T-cell (primary cell): Measurements from ENCODE around the gene OR56A5. TPM values are rescaled to one million over a fixed set of nuclear protein-coding genes. Genes with fewer than 3 reads are reported as not detected.
A peak's percentile ranks its signal among the peaks of the same experiment; 100 is the strongest.

Experiments
- ATAC-seq, 4 experiments: fragments of 200-7000 bp in 3 of 4; fragments of 150-1000 bp in 1 of 4; cut with Tn5 transposase; replicated peaks in 1 of 4; 1 replicate in 3 of 4; 2 replicates in 1 of 4; pipeline ENCODE4 v1.10.0; 2021; ENCODE audit warnings: moderate library complexity in 3 of 4, mild to moderate bottlenecking in 2 of 4, moderate number of reproducible peaks in 1 of 4
- CTCF ChIA-PET, 2 donors: fragments of 300-600 bp; sonication (Branson Sonifier 250); formaldehyde crosslinking; loops; one replicate each; lab custom pipeline; 2022; ENCODE audit warnings: antibody characterized with exemption in 2 of 2; lab: Charles Lee
- POLR2A ChIA-PET, 2 donors: fragments of 300-600 bp; sonication (Branson Sonifier 250); formaldehyde crosslinking; loops; one replicate each; lab custom pipeline; 2022; ENCODE audit warnings: antibody characterized with exemption in 2 of 2; lab: Charles Lee
- DNase-seq, 35 experiments: peaks; one replicate each; pipeline versions ENCODE4 v3.0.0 to v3.0.0-alpha.2; 2013 to 2023
- H3K27ac ChIP-seq: one replicate; pipeline ENCODE4 v1.5.1; 2013; ENCODE audit warnings: low read length
- H3K27me3 ChIP-seq, 2 experiments: replicated peaks in 1 of 2; 1 replicate in 1 of 2; 2 replicates in 1 of 2; pipeline versions ENCODE4 v1.6.1 to v1.7.0; 2013; ENCODE audit warnings: low read length in 1 of 2, mixed read lengths in 1 of 2; ENCODE audit not compliant: control insufficient read depth in 2 of 2, insufficient read depth in 2 of 2; ENCODE audit errors: extremely low read depth in 1 of 2
- H3K36me3 ChIP-seq, 2 donors: 1 replicate in 1 of 2; 2 replicates in 1 of 2; pipeline versions ENCODE4 v1.6.1 to v1.7.0; 2013; ENCODE audit warnings: low read length in 1 of 2; ENCODE audit not compliant: control insufficient read depth in 2 of 2, insufficient read depth in 1 of 2; ENCODE audit errors: extremely low read depth in 1 of 2
- H3K4me1 ChIP-seq, 2 experiments: 1 replicate in 1 of 2; 2 replicates in 1 of 2; pipeline versions ENCODE4 v1.6.1 to v1.7.0; 2013; ENCODE audit warnings: low read length in 2 of 2, mixed read lengths in 1 of 2; ENCODE audit not compliant: insufficient read depth in 2 of 2, control insufficient read depth in 1 of 2; ENCODE audit errors: extremely low read depth in 1 of 2
- H3K4me3 ChIP-seq, 2 donors: 1 replicate in 1 of 2; 2 replicates in 1 of 2; pipeline versions ENCODE4 v1.5.1 to v1.7.0; 2013; ENCODE audit warnings: mild to moderate bottlenecking in 2 of 2, low read length in 1 of 2, moderate library complexity in 1 of 2; ENCODE audit not compliant: control insufficient read depth in 1 of 2; ENCODE audit errors: extremely low read depth in 1 of 2
- H3K9me3 ChIP-seq: 2 replicates; pipeline ENCODE4 v1.7.0; 2013
- H3K27ac Mint-ChIP-seq, 2 donors: one replicate each; pipeline ENCODE4 v1.8.0; 2020 to 2021; ENCODE audit warnings: mild to moderate bottlenecking in 2 of 2, mixed read lengths in 2 of 2
- H3K27me3 Mint-ChIP-seq, 2 donors: one replicate each; pipeline ENCODE4 v1.8.0; 2021 to 2022; ENCODE audit warnings: mixed read lengths in 2 of 2
- H3K36me3 Mint-ChIP-seq: one replicate; pipeline ENCODE4 v1.8.0; 2021; ENCODE audit warnings: mixed read lengths
- H3K4me1 Mint-ChIP-seq, 3 donors: one replicate each; pipeline ENCODE4 v1.8.0; 2020 to 2022; ENCODE audit warnings: mixed read lengths in 3 of 3, mild to moderate bottlenecking in 1 of 3
- H3K4me3 Mint-ChIP-seq, 3 donors: one replicate each; pipeline ENCODE4 v1.8.0; 2020 to 2022; ENCODE audit warnings: mild to moderate bottlenecking in 3 of 3, mixed read lengths in 3 of 3, moderate library complexity in 3 of 3
- H3K9me3 Mint-ChIP-seq, 3 donors: one replicate each; pipeline ENCODE4 v1.8.0; 2020 to 2022; ENCODE audit warnings: mixed read lengths in 3 of 3
- WGBS: methylation state at CpG from one replicate; pipeline ENCODE4 v1.1.5; 2013; ENCODE audit warnings: missing lambda C conversion rate; ENCODE audit not compliant: insufficient coverage; 5-methylcytosine and 5-hydroxymethylcytosine counted together
- total RNA-seq, 35 experiments: library from RNA in 6 of 35; stranded (reverse) in 6 of 35; fragments of 120-200 nt in 1 of 35; gene quantifications; one replicate each; pipeline versions ENCODE4 v1.2.1 to v1.2.4 and lab custom pipeline; 2013 to 2026

Gene OR56A5
- total RNA-seq, 5 donors from 2014 or later (not counting 1 experiment from before 2014, with no cell fraction given), result not detected

- no peaks in the 10 kb centered on the region for H3K4me1 ChIP-seq
- CTCF ChIA-PET, result no interaction called here
- Mint-ChIP-seq H3K4me1 (no peaks in the 10 kb centered on the region), H3K4me3 (no peak overlapping the region), H3K9me3 (no peaks in the 10 kb centered on the region), H3K36me3 (no peaks in the 10 kb centered on the region), H3K27ac (no peak overlapping the region), H3K27me3 (peaks cover 8 to 20% of the 10 kb centered on the region in 2 donors)
- 86% methylated on average over 8 of the region's 14 CpGs for WGBS
- DNase-seq, result no peak
- POLR2A ChIA-PET, result no interaction called here
- no peaks in the 10 kb centered on the region for H3K27me3 ChIP-seq
- ATAC-seq, result no peak
- no peak overlapping the region for H3K27ac ChIP-seq
- no peaks in the 10 kb centered on the region for H3K36me3 ChIP-seq
- H3K4me3 ChIP-seq, result no peak overlapping the region
- no peaks in the 10 kb centered on the region for H3K9me3 ChIP-seq
Observed at GRCh38 chr11:5994791-5995190, 26.5 kb upstream of the OR56A5 start.

GRCh38 chr11:5992604-5993251, 24.4 kb upstream of the OR56A5 start:
- DNase-seq (peak in 1 of 35 experiments; percentile 2), ATAC-seq (no peak)
- H3K27ac ChIP-seq, result no peak overlapping the region
- no peaks in the 10 kb centered on the region for H3K36me3 ChIP-seq
- no peaks in the 10 kb centered on the region for H3K27me3 ChIP-seq
- no peak overlapping the region for H3K4me3 ChIP-seq
- CTCF ChIA-PET, result interaction anchor here in 1 of 2 donors (0.6 to 1.0 kb wide), 2 partner anchors 358 to 368 kb away, joined by 3 read pairs; no protein-coding TSS in a partner anchor
- Mint-ChIP-seq H3K4me3 (no peak overlapping the region), H3K36me3 (no peaks in the 10 kb centered on the region), H3K27me3 (peaks cover 7 to 23% of the 10 kb centered on the region in 2 donors), H3K27ac (no peak overlapping the region), H3K4me1 (no peaks in the 10 kb centered on the region), H3K9me3 (peaks cover 0 to 1% (median 0%) of the 10 kb centered on the region in 3 donors)
- H3K9me3 ChIP-seq, result no peaks in the 10 kb centered on the region
- POLR2A ChIA-PET, result no interaction called here
- no peaks in the 10 kb centered on the region for H3K4me1 ChIP-seq
- 50% methylated on average over 1 of the region's 3 CpGs for WGBS

GRCh38 chr11:5992150-5992549, 23.9 kb upstream of the OR56A5 start:
- ChIA-PET POLR2A (no interaction called here), CTCF (interaction anchor here in 1 of 2 donors (0.6 to 1.0 kb wide), 2 partner anchors 359 to 369 kb away, joined by 3 read pairs; no protein-coding TSS in a partner anchor)
- no peaks in the 10 kb centered on the region for H3K4me1 ChIP-seq
- no peak for DNase-seq
- Mint-ChIP-seq H3K4me1 (no peaks in the 10 kb centered on the region), H3K9me3 (peaks cover 0 to 3% (median 0%) of the 10 kb centered on the region in 3 donors), H3K27ac (no peak overlapping the region), H3K36me3 (no peaks in the 10 kb centered on the region), H3K27me3 (peaks cover 9 to 24% of the 10 kb centered on the region in 2 donors), H3K4me3 (no peak overlapping the region)
- H3K27me3 ChIP-seq, result no peaks in the 10 kb centered on the region
- H3K27ac ChIP-seq, result no peak overlapping the region
- H3K36me3 ChIP-seq, result no peaks in the 10 kb centered on the region
- H3K9me3 ChIP-seq, result no peaks in the 10 kb centered on the region
- WGBS, result 90% methylated on average over 2 of the region's 3 CpGs
- no peak overlapping the region for H3K4me3 ChIP-seq
- no peak for ATAC-seq

GRCh38 chr11:5989203-5989602, 20.9 kb upstream of the OR56A5 start:
- no peak overlapping the region for H3K27ac ChIP-seq
- no peaks in the 10 kb centered on the region for H3K4me1 Mint-ChIP-seq
- DNase-seq (no peak), ATAC-seq (no peak)
- H3K4me3 Mint-ChIP-seq, result no peak overlapping the region
- H3K27ac Mint-ChIP-seq, result no peak overlapping the region
- H3K36me3 Mint-ChIP-seq, result no peaks in the 10 kb centered on the region
- H3K4me1 ChIP-seq, result no peaks in the 10 kb centered on the region
- WGBS, result 79% methylated on average over 2 of the region's 4 CpGs
- peaks cover 16 to 30% of the 10 kb centered on the region in 2 donors for H3K27me3 Mint-ChIP-seq
- POLR2A ChIA-PET, result no interaction called here
- no peaks in the 10 kb centered on the region for H3K27me3 ChIP-seq
- peaks cover 0 to 3% (median 0%) of the 10 kb centered on the region in 3 donors for H3K9me3 Mint-ChIP-seq
- no peaks in the 10 kb centered on the region for H3K9me3 ChIP-seq
- CTCF ChIA-PET, result no interaction called here
- H3K4me3 ChIP-seq, result no peak overlapping the region
- H3K36me3 ChIP-seq, result no peaks in the 10 kb centered on the region

GRCh38 chr11:5986885-5987284, 18.6 kb upstream of the OR56A5 start, which contains the start of gene OR52L1:
OR52L1 (minus strand) TSS chr11:5986985; CDS start chr11:5986930, 55 bp downstream.
- CTCF ChIA-PET, result no interaction called here
- H3K36me3 Mint-ChIP-seq, result no peaks in the 10 kb centered on the region
- H3K9me3 ChIP-seq, result no peaks in the 10 kb centered on the region
- no peaks in the 10 kb centered on the region for H3K36me3 ChIP-seq
- H3K4me3 Mint-ChIP-seq, result no peak within 1 kb of the TSS
- DNase-seq, result no peak
- ATAC-seq, result no peak
- POLR2A ChIA-PET, result no interaction called here
- no peaks in the 10 kb centered on the region for H3K4me1 Mint-ChIP-seq
- no peak within 1 kb of the TSS for H3K4me3 ChIP-seq
- peaks cover 0 to 3% (median 0%) of the 10 kb centered on the region in 3 donors for H3K9me3 Mint-ChIP-seq
- no peak within 1 kb of the TSS for H3K27ac ChIP-seq
- H3K4me1 ChIP-seq, result no peaks in the 10 kb centered on the region
- H3K27me3 ChIP-seq, result peaks cover 0 to 10% of the 10 kb centered on the region in 2 experiments
- WGBS, result no CpG with 5 or more reads among the region's 1 CpG
- H3K27me3 Mint-ChIP-seq, result peaks cover 28 to 44% of the 10 kb centered on the region in 2 donors
- no peak within 1 kb of the TSS for H3K27ac Mint-ChIP-seq

- no peaks in the 10 kb centered on the region for H3K36me3 ChIP-seq
- no peak for DNase-seq
- peaks cover 0 to 12% of the 10 kb centered on the region in 2 experiments for H3K27me3 ChIP-seq
- H3K36me3 Mint-ChIP-seq, result no peaks in the 10 kb centered on the region
- H3K9me3 ChIP-seq, result no peaks in the 10 kb centered on the region
- ChIA-PET CTCF (no interaction called here), POLR2A (no interaction called here)
- H3K9me3 Mint-ChIP-seq, result peaks cover 7 to 25% (median 13%) of the 10 kb centered on the region in 3 donors
- H3K27me3 Mint-ChIP-seq, result peaks cover 24 to 41% of the 10 kb centered on the region in 2 donors
- no peak for ATAC-seq
- no peak overlapping the region for H3K27ac ChIP-seq
- H3K4me3 Mint-ChIP-seq, result no peak overlapping the region
- no CpG with 5 or more reads among the region's 1 CpG for WGBS
- no peaks in the 10 kb centered on the region for H3K4me1 ChIP-seq
- H3K4me3 ChIP-seq, result no peak overlapping the region
- H3K27ac Mint-ChIP-seq, result no peak overlapping the region
- H3K4me1 Mint-ChIP-seq, result no peaks in the 10 kb centered on the region
Observed at GRCh38 chr11:5983443-5983842, 15.1 kb upstream of the OR56A5 start.
